COR-L47 (cell line): ENCODE results near the gene SMAD6.

Experiments used
- DNase-seq: peaks from one replicate; lab custom pipeline; 2025; lab: John Stamatoyannopoulos, UW

Gene SMAD6

GRCh38 chr15:66775127-66776105 is 73.4 kb downstream of the SMAD6 start:
- DNase-seq, result peak; percentile 72

GRCh38 chr15:66777054-66777453 is 75.0 kb downstream of the SMAD6 start:
- DNase-seq, result no peak

- no peak for DNase-seq
These were observed 75.7 kb downstream of the SMAD6 start for GRCh38 chr15:66777596-66778313.

- no peak for DNase-seq
These were observed 76.3 kb downstream of the SMAD6 start for GRCh38 chr15:66778314-66778665.

- no peak for DNase-seq
These were observed 76.7 kb downstream of the SMAD6 start for GRCh38 chr15:66778716-66779115.

- DNase-seq, result no peak
These were observed 77.4 kb downstream of the SMAD6 start for GRCh38 chr15:66779331-66780009.

- DNase-seq, result no peak
These were observed 78.3 kb downstream of the SMAD6 start for GRCh38 chr15:66780172-66780972.

GRCh38 chr15:66780973-66781718 is 79.1 kb downstream of the SMAD6 start:
- no peak for DNase-seq

GRCh38 chr15:66782785-66783184 is 80.7 kb downstream of the SMAD6 start:
- no peak for DNase-seq

GRCh38 chr15:66783314-66783713 is 81.3 kb downstream of the SMAD6 start:
- no peak for DNase-seq

GRCh38 chr15:66783725-66784124 is 81.7 kb downstream of the SMAD6 start:
- no peak for DNase-seq

GRCh38 chr15:66784174-66784573 is 82.1 kb downstream of the SMAD6 start:
- no peak for DNase-seq

GRCh38 chr15:66785637-66786036 is 83.6 kb downstream of the SMAD6 start:
- DNase-seq, result no peak

- DNase-seq, result no peak
These were observed 84.2 kb downstream of the SMAD6 start for GRCh38 chr15:66786222-66786621.

- DNase-seq, result no peak
These were observed 84.9 kb downstream of the SMAD6 start for GRCh38 chr15:66786708-66787488.

GRCh38 chr15:66787489-66787871 is 85.4 kb downstream of the SMAD6 start:
- no peak for DNase-seq

- no peak for DNase-seq
These were observed 86.0 kb downstream of the SMAD6 start for GRCh38 chr15:66788024-66788423.

GRCh38 chr15:66789029-66790025 is 87.3 kb downstream of the SMAD6 start:
- no peak for DNase-seq

GRCh38 chr15:66795851-66796250 is 93.8 kb downstream of the SMAD6 start:
- DNase-seq, result no peak
